HEK293 (cell line): ENCODE results near the gene SMAD1.
A peak's percentile ranks its signal among the peaks of the same experiment; 100 is the strongest.

Experiments used
- GLI4 ChIP-seq: fragments of 450-650 bp; formaldehyde crosslinking; IDR thresholded peaks from 2 replicates; pipeline ENCODE4 v1.5.1; 2016; ENCODE audit warnings: missing biosample characterization, missing genetic modification characterization
- OSR2 ChIP-seq: fragments of 450-650 bp; formaldehyde crosslinking; IDR thresholded peaks from 2 replicates; pipeline ENCODE4 v1.5.1; 2016; ENCODE audit warnings: missing biosample characterization, missing genetic modification characterization
- PRDM1 ChIP-seq: fragments of 450-650 bp; formaldehyde crosslinking; IDR thresholded peaks from 2 replicates; pipeline ENCODE4; 2016; ENCODE audit warnings: missing biosample characterization, missing genetic modification characterization
- TCF7L2 ChIP-seq: IDR thresholded peaks from 2 replicates; pipeline ENCODE4 v1.6.1; 2011; ENCODE audit warnings: low read depth, mild to moderate bottlenecking, inconsistent platforms, low read length, moderate library complexity, borderline replicate concordance
- ZBTB1 ChIP-seq: fragments of 450-650 bp; formaldehyde crosslinking; IDR thresholded peaks from 2 replicates; pipeline ENCODE4 v1.5.1; 2016; ENCODE audit warnings: missing biosample characterization, missing genetic modification characterization
- ZBTB20 ChIP-seq: fragments of 450-650 bp; formaldehyde crosslinking; IDR thresholded peaks from 2 replicates; pipeline ENCODE4 v1.5.1; 2016; ENCODE audit warnings: missing biosample characterization, missing genetic modification characterization
- ZBTB6 ChIP-seq: fragments of 450-650 bp; formaldehyde crosslinking; IDR thresholded peaks from 2 replicates; pipeline ENCODE4 v1.5.1; 2017; ENCODE audit warnings: missing biosample characterization, missing genetic modification characterization
- ZFP3 ChIP-seq: fragments of 450-650 bp; formaldehyde crosslinking; IDR thresholded peaks from 2 replicates; pipeline ENCODE4 v1.5.1; 2016; ENCODE audit warnings: low read depth, missing biosample characterization, missing genetic modification characterization
- ZFP69B ChIP-seq: fragments of 450-650 bp; formaldehyde crosslinking; IDR thresholded peaks from 2 replicates; pipeline ENCODE4 v1.5.1; 2016; ENCODE audit warnings: missing biosample characterization, missing genetic modification characterization
- ZNF121 ChIP-seq: fragments of 450-650 bp; formaldehyde crosslinking; IDR thresholded peaks from 2 replicates; pipeline ENCODE4 v1.5.1; 2016; ENCODE audit warnings: missing biosample characterization, missing genetic modification characterization
- ZNF138 ChIP-seq: fragments of 450-650 bp; formaldehyde crosslinking; IDR thresholded peaks from 2 replicates; pipeline ENCODE4 v1.5.1; 2016; ENCODE audit warnings: missing biosample characterization, missing genetic modification characterization, borderline replicate concordance
- ZNF16 ChIP-seq: fragments of 450-650 bp; formaldehyde crosslinking; IDR thresholded peaks from 2 replicates; pipeline ENCODE4 v1.5.1; 2016; ENCODE audit warnings: low read depth, missing biosample characterization, missing genetic modification characterization
- ZNF211 ChIP-seq: fragments of 450-650 bp; formaldehyde crosslinking; IDR thresholded peaks from 2 replicates; pipeline ENCODE4 v1.5.1; 2016; ENCODE audit warnings: low read depth, missing biosample characterization, missing genetic modification characterization
- ZNF221 ChIP-seq: fragments of 450-650 bp; formaldehyde crosslinking; IDR thresholded peaks from 2 replicates; pipeline ENCODE4 v1.5.1; 2017; ENCODE audit warnings: missing biosample characterization, missing genetic modification characterization, borderline replicate concordance
- ZNF239 ChIP-seq: fragments of 450-650 bp; formaldehyde crosslinking; IDR thresholded peaks from 2 replicates; pipeline ENCODE4 v1.5.1; 2016; ENCODE audit warnings: missing biosample characterization, missing genetic modification characterization
- ZNF280C ChIP-seq: fragments of 450-650 bp; formaldehyde crosslinking; IDR thresholded peaks from 2 replicates; pipeline ENCODE4 v1.5.1; 2016; ENCODE audit warnings: missing biosample characterization, missing genetic modification characterization
- ZNF311 ChIP-seq: fragments of 450-650 bp; formaldehyde crosslinking; IDR thresholded peaks from 2 replicates; pipeline ENCODE4 v1.5.1; 2017; ENCODE audit warnings: missing biosample characterization, missing genetic modification characterization, borderline replicate concordance
- ZNF341 ChIP-seq: fragments of 450-650 bp; formaldehyde crosslinking; IDR thresholded peaks from 2 replicates; pipeline ENCODE4; 2016; ENCODE audit warnings: low read depth, missing biosample characterization, missing genetic modification characterization
- ZNF350 ChIP-seq: fragments of 450-650 bp; formaldehyde crosslinking; IDR thresholded peaks from 2 replicates; pipeline ENCODE4 v1.5.0; 2017; ENCODE audit warnings: missing biosample characterization, mild to moderate bottlenecking, missing genetic modification characterization
- ZNF416 ChIP-seq: fragments of 450-650 bp; formaldehyde crosslinking; IDR thresholded peaks from 2 replicates; pipeline ENCODE4 v1.5.1; 2016; ENCODE audit warnings: missing biosample characterization, missing genetic modification characterization
- ZNF423 ChIP-seq: fragments of 450-650 bp; formaldehyde crosslinking; IDR thresholded peaks from 2 replicates; pipeline ENCODE4 v1.5.1; 2016; ENCODE audit warnings: missing biosample characterization, missing genetic modification characterization
- ZNF560 ChIP-seq: fragments of 450-650 bp; formaldehyde crosslinking; IDR thresholded peaks from 2 replicates; pipeline ENCODE4 v1.5.1; 2017; ENCODE audit warnings: missing biosample characterization, missing genetic modification characterization, borderline replicate concordance
- ZNF623 ChIP-seq: fragments of 450-650 bp; formaldehyde crosslinking; IDR thresholded peaks from 2 replicates; pipeline ENCODE4 v1.5.1; 2016; ENCODE audit warnings: missing biosample characterization, missing genetic modification characterization
- ZNF624 ChIP-seq: fragments of 450-650 bp; formaldehyde crosslinking; IDR thresholded peaks from 2 replicates; pipeline ENCODE4 v1.5.1; 2017; ENCODE audit warnings: missing biosample characterization, missing genetic modification characterization
- ZNF626 ChIP-seq: fragments of 450-650 bp; sonication (Bioruptor Pico); formaldehyde crosslinking; IDR thresholded peaks from 2 replicates; pipeline ENCODE4 v1.5.1; 2018; ENCODE audit warnings: missing biosample characterization, missing genetic modification characterization, inconsistent platforms
- ZNF701 ChIP-seq: fragments of 450-650 bp; formaldehyde crosslinking; IDR thresholded peaks from 2 replicates; pipeline ENCODE4 v1.5.1; 2016; ENCODE audit warnings: missing biosample characterization, missing genetic modification characterization
- ZNF785 ChIP-seq: fragments of 450-650 bp; formaldehyde crosslinking; IDR thresholded peaks from 2 replicates; pipeline ENCODE4 v1.5.1; 2016; ENCODE audit warnings: missing biosample characterization, missing genetic modification characterization
- ZNF791 ChIP-seq: fragments of 450-650 bp; formaldehyde crosslinking; IDR thresholded peaks from 2 replicates; pipeline ENCODE4 v1.5.1; 2016; ENCODE audit warnings: missing biosample characterization, missing genetic modification characterization
- ZNF830 ChIP-seq: fragments of 450-650 bp; IDR thresholded peaks from 2 replicates; pipeline ENCODE4 v1.5.0; 2018; ENCODE audit warnings: missing biosample characterization, missing genetic modification characterization, low read depth, mild to moderate bottlenecking, moderate library complexity
- ZXDB ChIP-seq: fragments of 450-650 bp; formaldehyde crosslinking; IDR thresholded peaks from 2 replicates; pipeline ENCODE4 v1.5.1; 2016; ENCODE audit warnings: missing biosample characterization, missing genetic modification characterization
- TF ChIP-seq, protein P1 (sequence below): fragments of 450-650 bp; formaldehyde crosslinking; IDR thresholded peaks from 2 replicates; pipeline ENCODE4 v1.5.1; 2016; ENCODE audit warnings: missing biosample characterization, missing genetic modification characterization
- TF ChIP-seq, protein P2 (sequence below): fragments of 450-650 bp; formaldehyde crosslinking; IDR thresholded peaks from 2 replicates; pipeline ENCODE4 v1.5.1; 2016; ENCODE audit warnings: missing biosample characterization, missing genetic modification characterization

The SMAD1 gene

DNA sequence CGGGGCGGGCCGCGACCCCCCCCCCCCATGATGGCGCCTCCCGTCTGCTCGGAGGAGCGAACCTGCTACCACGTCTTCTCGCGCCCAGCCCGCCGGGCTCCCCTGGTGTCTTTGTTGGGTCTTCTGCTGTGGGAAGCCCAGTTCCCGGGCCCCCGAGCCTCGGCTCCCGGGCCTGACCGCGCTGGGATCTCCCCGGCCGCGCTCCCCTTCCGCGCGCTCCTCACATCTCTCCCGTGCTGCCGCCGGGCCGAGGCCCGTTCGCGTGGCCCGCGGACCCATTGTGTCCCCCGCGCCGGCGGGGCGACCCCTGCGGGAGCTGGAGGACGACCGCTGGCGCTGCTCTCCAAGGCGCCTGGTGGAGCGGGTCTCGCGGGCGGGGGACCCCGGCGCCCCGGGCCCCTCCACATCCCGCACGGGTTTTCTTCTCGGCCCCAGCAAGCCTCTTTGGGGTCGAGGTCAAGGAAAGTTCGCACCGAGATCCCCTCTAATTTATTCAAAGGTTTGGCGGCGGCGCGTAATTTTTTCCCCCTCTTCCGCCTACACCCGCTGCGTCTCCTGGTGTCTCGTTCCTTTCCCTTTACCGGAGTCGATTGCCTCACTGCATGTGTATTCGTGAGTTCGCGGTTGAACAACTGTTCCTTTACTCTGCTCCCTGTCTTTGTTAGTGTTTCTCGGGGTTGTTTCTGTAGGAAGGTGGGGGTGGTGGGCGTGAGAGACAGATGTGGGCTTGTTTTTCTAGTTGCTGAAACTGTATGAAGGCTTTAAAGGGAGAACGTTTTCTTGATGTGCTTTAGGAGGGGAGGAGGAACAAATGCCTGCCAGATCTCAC, 770 bp downstream of the SMAD1 start (continued):
- TF ChIP-seq, protein P1, sequence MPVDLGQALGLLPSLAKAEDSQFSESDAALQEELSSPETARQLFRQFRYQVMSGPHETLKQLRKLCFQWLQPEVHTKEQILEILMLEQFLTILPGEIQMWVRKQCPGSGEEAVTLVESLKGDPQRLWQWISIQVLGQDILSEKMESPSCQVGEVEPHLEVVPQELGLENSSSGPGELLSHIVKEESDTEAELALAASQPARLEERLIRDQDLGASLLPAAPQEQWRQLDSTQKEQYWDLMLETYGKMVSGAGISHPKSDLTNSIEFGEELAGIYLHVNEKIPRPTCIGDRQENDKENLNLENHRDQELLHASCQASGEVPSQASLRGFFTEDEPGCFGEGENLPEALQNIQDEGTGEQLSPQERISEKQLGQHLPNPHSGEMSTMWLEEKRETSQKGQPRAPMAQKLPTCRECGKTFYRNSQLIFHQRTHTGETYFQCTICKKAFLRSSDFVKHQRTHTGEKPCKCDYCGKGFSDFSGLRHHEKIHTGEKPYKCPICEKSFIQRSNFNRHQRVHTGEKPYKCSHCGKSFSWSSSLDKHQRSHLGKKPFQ (tag by site-specific recombination), result no peak
- TF ChIP-seq OSR2 (tag by site-specific recombination) (peak; percentile 40; the same call in 1 of the 2 replicates), ZNF121 (tag by site-specific recombination) (no peak), TCF7L2 (no peak), ZNF560 (tag by site-specific recombination) (no peak), ZNF785 (tag by site-specific recombination) (no peak), ZNF701 (tag by site-specific recombination) (no peak), ZNF221 (no peak), ZNF311 (tag by site-specific recombination) (no peak), ZFP3 (no peak), ZNF791 (tag by site-specific recombination) (no peak), ZNF350 (tag by site-specific recombination) (no peak), ZBTB6 (tag by site-specific recombination) (no peak), ZNF138 (no peak), ZNF211 (tag by site-specific recombination) (no peak), ZNF280C (tag by site-specific recombination) (no peak), GLI4 (tag by site-specific recombination) (no peak), ZNF830 (no peak), ZNF416 (tag by site-specific recombination) (no peak), ZNF626 (tag by site-specific recombination) (no peak), ZBTB20 (tag by site-specific recombination) (peak; percentile 94), ZNF623 (no peak), ZNF423 (tag by site-specific recombination) (no peak), PRDM1 (tag by site-specific recombination) (peak; percentile 49; the same call in 1 of the 2 replicates), ZNF16 (no peak), ZBTB1 (tag by site-specific recombination) (no peak), ZXDB (0 out of 2 replicates have a peak, but pooled peaks have one; percentile 18), ZNF341 (no peak; the same call in 1 of the 2 replicates), ZNF239 (tag by site-specific recombination) (no peak), ZNF624 (tag by site-specific recombination) (no peak), ZFP69B (tag by site-specific recombination) (0 out of 2 replicates have a peak, but pooled peaks have one; percentile 39)
- TF ChIP-seq, protein P2, sequence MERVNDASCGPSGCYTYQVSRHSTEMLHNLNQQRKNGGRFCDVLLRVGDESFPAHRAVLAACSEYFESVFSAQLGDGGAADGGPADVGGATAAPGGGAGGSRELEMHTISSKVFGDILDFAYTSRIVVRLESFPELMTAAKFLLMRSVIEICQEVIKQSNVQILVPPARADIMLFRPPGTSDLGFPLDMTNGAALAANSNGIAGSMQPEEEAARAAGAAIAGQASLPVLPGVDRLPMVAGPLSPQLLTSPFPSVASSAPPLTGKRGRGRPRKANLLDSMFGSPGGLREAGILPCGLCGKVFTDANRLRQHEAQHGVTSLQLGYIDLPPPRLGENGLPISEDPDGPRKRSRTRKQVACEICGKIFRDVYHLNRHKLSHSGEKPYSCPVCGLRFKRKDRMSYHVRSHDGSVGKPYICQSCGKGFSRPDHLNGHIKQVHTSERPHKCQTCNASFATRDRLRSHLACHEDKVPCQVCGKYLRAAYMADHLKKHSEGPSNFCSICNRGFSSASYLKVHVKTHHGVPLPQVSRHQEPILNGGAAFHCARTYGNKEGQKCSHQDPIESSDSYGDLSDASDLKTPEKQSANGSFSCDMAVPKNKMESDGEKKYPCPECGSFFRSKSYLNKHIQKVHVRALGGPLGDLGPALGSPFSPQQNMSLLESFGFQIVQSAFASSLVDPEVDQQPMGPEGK, result peak; percentile 15; the same call in 1 of the 2 replicates
